H9 (cell line): ENCODE measurements around the gene ATF7. TPM values are rescaled to one million over a fixed set of nuclear protein-coding genes. Genes with fewer than 3 reads are reported as not detected.

Experiments used
- DNase-seq: peaks from one replicate; pipeline ENCODE4 v3.0.0-alpha.2; 2017
- H2AFZ ChIP-seq: one replicate; pipeline ENCODE4 v1.6.1; 2013; ENCODE audit warnings: mild to moderate bottlenecking, low read length, control low read depth, moderate library complexity
- H2AK5ac ChIP-seq: 2 replicates; pipeline ENCODE4 v1.6.1; 2013; ENCODE audit warnings: low read length, control low read depth, mixed read lengths; ENCODE audit not compliant: insufficient read length
- H2BK120ac ChIP-seq: one replicate; pipeline ENCODE4 v1.6.1; 2013; ENCODE audit warnings: low read depth, mild to moderate bottlenecking, low read length, control low read depth, inconsistent platforms; ENCODE audit not compliant: poor library complexity, severe bottlenecking
- H2BK12ac ChIP-seq: 2 replicates; pipeline ENCODE4 v1.6.1; 2013; ENCODE audit warnings: low read length, control low read depth, mixed read lengths, low read depth; ENCODE audit not compliant: insufficient read length
- H2BK15ac ChIP-seq: 2 replicates; pipeline ENCODE4 v1.6.1; 2013; ENCODE audit warnings: low read depth, low read length, control low read depth
- H2BK20ac ChIP-seq: one replicate; pipeline ENCODE4 v1.6.1; 2013; ENCODE audit warnings: low read depth, mild to moderate bottlenecking, low read length, control low read depth, inconsistent platforms; ENCODE audit not compliant: poor library complexity, severe bottlenecking
- H2BK5ac ChIP-seq: 2 replicates; pipeline ENCODE4 v1.6.1; 2013; ENCODE audit warnings: low read length, control low read depth, mixed read lengths; ENCODE audit not compliant: insufficient read length
- H3K14ac ChIP-seq: 2 replicates; pipeline ENCODE4 v1.6.1; 2013; ENCODE audit warnings: low read length, control low read depth; ENCODE audit not compliant: insufficient read depth
- H3K18ac ChIP-seq: 2 replicates; pipeline ENCODE4 v1.6.1; 2013; ENCODE audit warnings: low read depth, mild to moderate bottlenecking, mixed read lengths, low read length, control low read depth; ENCODE audit not compliant: insufficient read length
- H3K23ac ChIP-seq: 2 replicates; pipeline ENCODE4 v1.6.1; 2013; ENCODE audit warnings: low read length, control low read depth, mixed read lengths, low read depth; ENCODE audit not compliant: insufficient read length
- H3K23me2 ChIP-seq: 2 replicates; pipeline ENCODE4 v1.6.1; 2013; ENCODE audit warnings: low read depth, mild to moderate bottlenecking, mixed read lengths, low read length, control low read depth; ENCODE audit not compliant: insufficient read length, poor library complexity, severe bottlenecking
- H3K27ac ChIP-seq: 2 replicates; pipeline ENCODE4 v1.5.1; 2013; ENCODE audit warnings: low read length, control low read depth, mixed read lengths, low read depth; ENCODE audit not compliant: insufficient read length
- H3K27me3 ChIP-seq: 2 replicates; pipeline ENCODE4 v1.6.1; 2013; ENCODE audit warnings: low read length, control low read depth, inconsistent platforms; ENCODE audit not compliant: insufficient read depth
- H3K4ac ChIP-seq: 2 replicates; pipeline ENCODE4 v1.6.1; 2013; ENCODE audit warnings: low read depth, mild to moderate bottlenecking, control low read depth, inconsistent platforms, low read length, moderate library complexity
- H3K4me1 ChIP-seq: 2 replicates; pipeline ENCODE4 v1.6.1; 2013; ENCODE audit warnings: low read length, control low read depth, inconsistent platforms; ENCODE audit not compliant: insufficient read depth
- H3K4me2 ChIP-seq: 2 replicates; pipeline ENCODE4 v1.6.1; 2013; ENCODE audit warnings: low read length, control low read depth, mixed read lengths; ENCODE audit not compliant: insufficient read length, insufficient read depth
- H3K56ac ChIP-seq: 2 replicates; pipeline ENCODE4 v1.6.1; 2013; ENCODE audit warnings: low read depth, mild to moderate bottlenecking, mixed read lengths, low read length, control low read depth; ENCODE audit not compliant: insufficient read length
- H3K79me1 ChIP-seq: 2 replicates; pipeline ENCODE4 v1.6.1; 2013; ENCODE audit warnings: low read depth, mild to moderate bottlenecking, moderate library complexity, low read length, control low read depth, inconsistent platforms; ENCODE audit not compliant: insufficient read depth, poor library complexity, severe bottlenecking
- H3K79me2 ChIP-seq: 2 replicates; pipeline ENCODE4 v1.6.1; 2013; ENCODE audit warnings: low read length, control low read depth, inconsistent platforms; ENCODE audit not compliant: insufficient read depth
- H3K9ac ChIP-seq: 2 replicates; pipeline ENCODE4 v1.6.1; 2013; ENCODE audit warnings: low read length, control low read depth, mixed read lengths; ENCODE audit not compliant: insufficient read length; ENCODE audit errors: extremely low read depth
- H3K9me3 ChIP-seq: one replicate; pipeline ENCODE4 v1.6.1; 2013; ENCODE audit warnings: low read depth, low read length, inconsistent platforms; ENCODE audit not compliant: control insufficient read depth
- H3T11ph ChIP-seq: one replicate; pipeline ENCODE4 v1.6.1; 2013; ENCODE audit warnings: mild to moderate bottlenecking, low read length, control low read depth, inconsistent platforms
- H4K20me1 ChIP-seq: one replicate; pipeline ENCODE4 v1.6.1; 2013; ENCODE audit not compliant: control insufficient read depth, insufficient read length, insufficient read depth
- H4K5ac ChIP-seq: 2 replicates; pipeline ENCODE4 v1.6.1; 2013; ENCODE audit warnings: low read depth, mild to moderate bottlenecking, mixed read lengths, low read length, control low read depth; ENCODE audit not compliant: insufficient read length
- H4K8ac ChIP-seq: replicated peaks from 2 replicates; pipeline ENCODE4 v1.6.1; 2013; ENCODE audit warnings: low read length, control low read depth, mixed read lengths, low read depth; ENCODE audit not compliant: insufficient read length
- H4K91ac ChIP-seq: 2 replicates; pipeline ENCODE4 v1.6.1; 2013; ENCODE audit warnings: low read depth, mild to moderate bottlenecking, moderate library complexity, mixed read lengths, low read length, control low read depth; ENCODE audit not compliant: insufficient read length
- H3K27ac Mint-ChIP-seq, 3 experiments: 2 replicates in 2 of 3; 3 replicates in 1 of 3; pipeline ENCODE4 v1.8.0; 2020 to 2021; ENCODE audit warnings: mixed read lengths in 3 of 3, mild to moderate bottlenecking in 1 of 3, moderate library complexity in 1 of 3
- H3K27me3 Mint-ChIP-seq: 2 replicates; pipeline ENCODE4 v1.8.0; 2021; ENCODE audit warnings: low read depth, mild to moderate bottlenecking, moderate library complexity, mixed read lengths
- H3K36me3 Mint-ChIP-seq, 3 experiments: 2 replicates in 2 of 3; 3 replicates in 1 of 3; pipeline ENCODE4 v1.8.0; 2020 to 2021; ENCODE audit warnings: low read depth in 3 of 3, mixed read lengths in 3 of 3; ENCODE audit not compliant: insufficient read depth in 1 of 3
- H3K4me1 Mint-ChIP-seq, 2 experiments: 2 replicates each; pipeline ENCODE4 v1.8.0; 2020; ENCODE audit warnings: mixed read lengths in 2 of 2
- H3K4me3 Mint-ChIP-seq, 2 experiments: 2 replicates in 1 of 2; 3 replicates in 1 of 2; pipeline ENCODE4 v1.8.0; 2020 to 2021; ENCODE audit warnings: mild to moderate bottlenecking in 2 of 2, mixed read lengths in 2 of 2, moderate library complexity in 1 of 2
- H3K9me3 Mint-ChIP-seq, 2 experiments: 2 replicates in 1 of 2; 3 replicates in 1 of 2; pipeline ENCODE4 v1.8.0; 2020; ENCODE audit warnings: mild to moderate bottlenecking in 2 of 2, mixed read lengths in 2 of 2, moderate library complexity in 1 of 2
- WGBS: extraction: QIAGEN DNeasy Blood & Tissue Kit; methylation state at CpG from one replicate; pipeline ENCODE4 v1.1.7; 2013; ENCODE audit warnings: missing lambda C conversion rate, low lambda C conversion rate, mixed read lengths; ENCODE audit not compliant: insufficient read length; ENCODE audit errors: extremely low coverage; 5-methylcytosine and 5-hydroxymethylcytosine counted together
- total RNA-seq: library from RNA; stranded (reverse); gene quantifications from 2 replicates; pipeline ENCODE4 v1.2.1, GENCODE V29; 2021
- TF ChIP-seq, protein P1 (sequence below): fragments of 200-600 bp; sonication (generic); conservative IDR thresholded peaks from 3 replicates; pipeline ENCODE4 v1.8.0; 2021; ENCODE audit warnings: antibody characterized with exemption, mild to moderate bottlenecking

The ATF7 gene
- total RNA-seq, 1 experiment from 2014 or later = 17.7 TPM

- peaks cover 9 to 56% (median 16%) of the 10 kb centered on the region in 3 experiments; a peak in 6 of 7 replicates for H3K36me3 Mint-ChIP-seq
- peaks cover 0 to 8% of the 10 kb centered on the region in 2 experiments; a peak in 3 of 4 replicates for H3K4me1 Mint-ChIP-seq
- no peaks in the 10 kb centered on the region for H3K79me2 ChIP-seq
- no peak overlapping the region for H2BK15ac ChIP-seq
- no peak overlapping the region for H3K9ac ChIP-seq
- DNase-seq = no peak
- H4K8ac ChIP-seq = no peak overlapping the region
- H3K27ac ChIP-seq = no peak overlapping the region
- H2BK20ac ChIP-seq = no peak overlapping the region
- no CpG with 5 or more reads among the region's 5 CpGs for WGBS
- H3K27me3 ChIP-seq = no peaks in the 10 kb centered on the region
- no peaks in the 10 kb centered on the region for H3K9me3 Mint-ChIP-seq
- no peak overlapping the region for H3K23ac ChIP-seq
- no peaks in the 10 kb centered on the region; the same call in 1 of the 2 replicates for H3K4me1 ChIP-seq
- H3K79me1 ChIP-seq = no peaks in the 10 kb centered on the region
- no peak overlapping the region for H4K5ac ChIP-seq
- no peak overlapping the region for H3T11ph ChIP-seq
- H3K18ac ChIP-seq = no peak overlapping the region
- no peak overlapping the region for H3K4ac ChIP-seq
- no peak overlapping the region for H3K4me2 ChIP-seq
- H4K20me1 ChIP-seq = no peaks in the 10 kb centered on the region
- no peak overlapping the region for H2AFZ ChIP-seq
- H4K91ac ChIP-seq = no peak overlapping the region
- no peak overlapping the region for H3K4me3 Mint-ChIP-seq
- no peak overlapping the region for H2AK5ac ChIP-seq
- H3K23me2 ChIP-seq = no peaks in the 10 kb centered on the region
- no peak overlapping the region for H3K14ac ChIP-seq
- no peak overlapping the region for H2BK120ac ChIP-seq
- no peak overlapping the region for H2BK12ac ChIP-seq
- TF ChIP-seq, protein P1, sequence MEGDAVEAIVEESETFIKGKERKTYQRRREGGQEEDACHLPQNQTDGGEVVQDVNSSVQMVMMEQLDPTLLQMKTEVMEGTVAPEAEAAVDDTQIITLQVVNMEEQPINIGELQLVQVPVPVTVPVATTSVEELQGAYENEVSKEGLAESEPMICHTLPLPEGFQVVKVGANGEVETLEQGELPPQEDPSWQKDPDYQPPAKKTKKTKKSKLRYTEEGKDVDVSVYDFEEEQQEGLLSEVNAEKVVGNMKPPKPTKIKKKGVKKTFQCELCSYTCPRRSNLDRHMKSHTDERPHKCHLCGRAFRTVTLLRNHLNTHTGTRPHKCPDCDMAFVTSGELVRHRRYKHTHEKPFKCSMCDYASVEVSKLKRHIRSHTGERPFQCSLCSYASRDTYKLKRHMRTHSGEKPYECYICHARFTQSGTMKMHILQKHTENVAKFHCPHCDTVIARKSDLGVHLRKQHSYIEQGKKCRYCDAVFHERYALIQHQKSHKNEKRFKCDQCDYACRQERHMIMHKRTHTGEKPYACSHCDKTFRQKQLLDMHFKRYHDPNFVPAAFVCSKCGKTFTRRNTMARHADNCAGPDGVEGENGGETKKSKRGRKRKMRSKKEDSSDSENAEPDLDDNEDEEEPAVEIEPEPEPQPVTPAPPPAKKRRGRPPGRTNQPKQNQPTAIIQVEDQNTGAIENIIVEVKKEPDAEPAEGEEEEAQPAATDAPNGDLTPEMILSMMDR = no peak
- H3K56ac ChIP-seq = no peak overlapping the region
- no peak overlapping the region for H3K27ac Mint-ChIP-seq
- H2BK5ac ChIP-seq = no peak overlapping the region
- H3K27me3 Mint-ChIP-seq = no peaks in the 10 kb centered on the region
- no peaks in the 10 kb centered on the region for H3K9me3 ChIP-seq
Observed at GRCh38 chr12:53518381-53518780, 107.8 kb downstream of the ATF7 start.
